Fibroblast of skin of scalp (primary cell): ENCODE data around the gene AP1M2.
"Not testable (repeated sequence)": the region's sequence is repeated elsewhere in the genome, so short reads cannot be mapped to it uniquely, and the experiment has no call there.

Source experiments
- DNase-seq: peaks from one replicate; pipeline ENCODE4 v3.0.0-alpha.2; 2013

Gene AP1M2

DNA sequence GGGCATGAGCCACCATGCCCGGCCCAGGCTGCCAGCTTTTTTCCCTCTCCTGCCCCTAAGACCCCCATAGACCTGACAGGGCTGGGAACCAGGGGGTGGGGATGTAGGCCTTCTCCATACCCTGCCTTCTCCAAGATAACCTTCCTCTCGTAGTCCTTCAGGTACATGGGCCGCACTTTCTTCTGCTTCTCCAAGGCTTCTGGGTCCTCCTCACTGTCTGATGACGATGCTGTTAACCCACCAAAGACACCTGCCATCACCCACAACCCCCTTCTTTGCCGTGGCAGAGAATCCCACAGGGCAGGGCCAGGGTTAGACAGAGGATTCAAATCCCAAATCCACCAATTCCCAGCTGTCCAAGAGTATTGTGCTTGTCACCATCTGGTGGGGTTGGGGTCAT lies 24.5 kb downstream of the AP1M2 start:
- DNase-seq = no peak

DNA sequence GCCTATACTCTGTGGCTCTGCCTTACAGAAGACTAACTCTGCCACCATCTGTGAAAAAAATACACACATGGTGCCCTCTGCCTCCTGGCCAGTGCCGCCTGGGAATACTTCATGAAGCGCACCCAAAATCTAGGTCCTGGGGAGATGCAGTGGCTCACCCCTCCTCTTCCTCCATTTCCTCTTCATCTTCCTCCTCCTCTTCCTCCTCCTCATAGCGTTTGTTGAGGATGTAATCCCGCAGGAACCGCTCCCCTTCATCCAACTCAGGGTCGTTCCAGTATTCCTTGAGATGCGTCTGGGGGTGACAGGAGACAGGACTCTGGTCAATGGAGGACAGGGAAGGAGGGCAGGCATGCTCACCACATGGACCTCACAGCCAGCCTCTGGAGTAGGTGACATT lies 27.0 kb downstream of the AP1M2 start:
- no peak for DNase-seq

DNA sequence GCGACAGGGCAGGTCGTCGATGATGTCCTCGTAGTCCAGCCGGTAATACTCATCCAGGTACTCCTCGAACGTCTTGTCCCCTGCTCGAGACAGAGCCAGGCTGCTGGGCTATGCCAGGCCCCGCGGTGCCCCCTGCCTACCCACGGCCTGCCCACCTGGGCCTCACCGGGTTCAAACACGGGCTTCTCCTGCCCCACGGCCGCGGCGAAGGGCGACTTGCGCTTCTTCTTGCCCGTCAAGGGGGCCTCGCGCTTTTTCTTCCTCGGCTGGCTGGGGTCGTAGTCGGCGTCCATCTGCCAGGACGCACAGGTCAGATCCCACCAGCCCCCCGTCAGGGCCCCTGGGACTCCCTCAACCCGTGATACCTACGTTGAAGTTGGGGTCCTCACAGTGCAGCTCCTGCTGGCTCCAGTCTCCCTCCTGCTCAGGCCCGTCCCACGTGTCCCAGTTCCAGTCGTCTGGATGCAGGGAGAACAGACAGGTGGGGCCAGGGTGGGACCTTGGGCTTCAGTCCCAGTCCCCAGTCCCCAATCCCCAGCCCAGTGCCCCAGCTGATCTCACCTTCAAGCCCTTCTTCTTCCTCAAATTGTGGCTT lies 29.4 kb downstream of the AP1M2 start:
- no peak for DNase-seq

DNA sequence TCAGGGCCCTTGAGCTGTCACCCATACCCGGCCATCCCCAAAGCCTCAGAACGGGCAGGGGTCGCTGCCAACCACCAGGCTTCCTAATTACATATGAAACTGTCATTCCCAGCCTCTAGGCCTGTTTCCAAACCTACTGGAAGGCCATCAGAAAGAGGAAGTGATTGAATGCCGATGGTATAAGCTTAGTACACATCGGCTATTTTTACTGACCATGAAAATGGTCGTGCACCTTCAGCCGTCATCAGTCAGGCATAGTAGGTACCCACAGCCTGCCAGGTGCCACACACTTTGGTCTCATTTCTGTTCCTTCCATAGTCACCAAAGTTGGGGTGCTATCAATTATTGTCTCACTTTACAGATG lies 31.5 kb downstream of the AP1M2 start:
- no peak for DNase-seq

DNA sequence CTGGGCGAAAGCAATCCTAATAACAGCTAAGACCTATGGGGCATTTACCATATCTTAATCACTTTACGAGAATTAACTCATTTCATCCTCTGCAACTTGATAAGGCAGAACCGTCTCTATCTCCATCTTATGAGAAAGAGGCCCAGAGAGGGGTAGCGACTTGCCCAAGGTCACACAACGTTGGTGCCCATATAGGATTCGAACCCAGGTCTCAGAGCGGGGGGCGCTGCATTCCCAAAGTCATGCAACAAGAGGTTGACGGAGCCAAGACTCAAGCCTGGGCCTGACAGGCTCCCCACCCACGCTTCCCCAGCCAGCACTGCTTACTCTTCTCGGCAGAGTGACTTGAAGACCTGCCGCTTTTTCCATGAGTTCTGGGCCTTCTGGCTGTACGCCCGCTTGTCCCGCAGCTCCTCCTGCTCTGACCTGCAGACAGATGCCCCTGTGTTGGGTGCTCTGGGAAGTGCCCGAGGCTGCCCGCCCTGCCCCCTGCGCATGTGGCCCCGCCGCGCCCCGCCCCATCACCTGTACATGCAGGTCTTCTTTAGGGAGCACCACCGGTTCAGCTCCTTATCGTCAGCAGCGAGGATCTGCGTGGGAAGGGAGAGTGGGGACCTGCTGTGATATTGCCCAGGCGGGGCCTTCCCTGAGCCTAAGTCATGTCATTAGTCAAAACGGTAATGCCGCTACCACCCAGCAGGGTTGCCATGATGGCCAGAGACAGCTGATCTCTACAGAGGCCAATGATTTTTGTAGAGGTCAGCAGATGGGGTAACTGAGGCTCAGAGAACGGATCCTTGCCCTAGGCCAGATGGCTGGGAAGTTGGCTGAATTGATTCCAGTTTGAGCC lies 32.1 kb downstream of the AP1M2 start:
- no peak for DNase-seq

DNA sequence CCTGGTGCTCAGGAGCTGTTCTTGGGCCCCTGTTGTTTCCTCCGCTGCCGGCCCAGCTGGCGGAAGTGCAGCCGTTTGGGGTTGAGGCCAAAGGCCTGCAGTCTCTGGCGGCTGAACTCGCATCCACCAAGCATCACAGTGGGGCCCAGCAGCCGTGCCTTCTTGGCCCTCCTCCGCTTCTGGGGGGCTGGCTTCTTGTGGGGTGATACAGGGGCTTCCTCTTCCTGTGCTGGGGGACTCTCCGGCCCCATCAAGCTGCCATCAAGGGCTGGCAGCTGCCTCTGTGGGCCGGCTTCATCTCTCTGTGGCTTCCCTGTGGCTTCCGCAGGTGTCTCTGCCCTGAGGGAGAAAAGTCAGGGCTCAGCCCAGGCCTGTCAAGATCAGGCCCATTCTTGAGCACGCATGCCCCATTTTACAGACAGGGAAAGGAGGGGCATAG lies 33.1 kb downstream of the AP1M2 start:
- DNase-seq = no peak

DNA sequence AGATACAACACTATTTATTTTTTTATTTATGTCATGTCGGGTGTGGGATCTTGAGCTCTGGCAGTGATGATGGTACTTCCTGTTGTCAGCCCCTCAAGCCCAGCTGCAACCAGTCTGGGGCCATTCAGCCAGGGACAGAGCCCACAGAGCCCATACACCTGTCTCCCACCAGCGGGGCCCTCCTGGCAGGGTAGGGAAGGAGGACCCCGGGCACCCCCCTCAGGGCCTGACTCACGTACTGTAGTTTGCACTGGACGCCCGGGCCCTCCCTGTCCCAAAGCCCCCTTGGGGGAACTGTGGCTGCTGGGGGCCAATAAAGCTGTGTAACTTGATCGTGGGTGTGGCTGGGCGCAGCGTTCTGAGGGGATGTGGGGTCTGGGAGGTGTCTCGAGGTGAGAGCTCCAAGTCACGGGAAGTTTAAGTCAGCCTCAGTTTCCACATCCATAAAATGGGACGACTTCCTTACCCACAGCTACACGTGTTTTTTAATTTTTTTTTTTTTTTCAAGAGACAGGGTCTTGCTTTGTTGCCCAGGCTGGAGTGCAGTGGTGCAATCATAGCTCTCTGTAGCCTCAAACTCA lies 33.9 kb downstream of the AP1M2 start:
- DNase-seq = no peak

DNA sequence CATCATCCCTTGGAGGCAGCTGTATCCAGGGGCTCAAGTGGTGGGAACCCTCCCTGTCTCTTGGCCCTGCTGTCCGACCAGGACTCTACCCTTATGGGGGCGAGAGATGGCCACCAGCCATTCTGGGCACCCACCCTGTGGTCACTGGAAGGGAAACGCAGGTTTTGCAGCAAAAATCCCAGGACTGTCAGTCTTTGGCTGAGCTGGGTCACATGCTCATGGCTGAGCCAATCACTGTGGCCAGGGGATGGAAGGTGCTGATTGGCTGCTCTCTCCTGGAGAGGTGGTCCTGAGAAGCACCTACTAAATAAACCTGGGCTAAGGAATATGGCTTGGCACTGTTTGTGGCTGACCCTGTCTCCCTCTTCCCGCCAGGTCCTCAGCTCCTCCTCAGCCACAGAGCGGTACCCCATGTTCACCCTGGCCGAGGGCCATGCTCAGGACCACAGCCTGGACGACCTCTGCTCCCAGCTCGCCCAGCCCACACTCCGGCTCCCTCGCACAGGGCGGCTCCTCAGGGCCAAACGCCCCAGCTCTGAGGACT lies 34.5 kb downstream of the AP1M2 start:
- no peak for DNase-seq

DNA sequence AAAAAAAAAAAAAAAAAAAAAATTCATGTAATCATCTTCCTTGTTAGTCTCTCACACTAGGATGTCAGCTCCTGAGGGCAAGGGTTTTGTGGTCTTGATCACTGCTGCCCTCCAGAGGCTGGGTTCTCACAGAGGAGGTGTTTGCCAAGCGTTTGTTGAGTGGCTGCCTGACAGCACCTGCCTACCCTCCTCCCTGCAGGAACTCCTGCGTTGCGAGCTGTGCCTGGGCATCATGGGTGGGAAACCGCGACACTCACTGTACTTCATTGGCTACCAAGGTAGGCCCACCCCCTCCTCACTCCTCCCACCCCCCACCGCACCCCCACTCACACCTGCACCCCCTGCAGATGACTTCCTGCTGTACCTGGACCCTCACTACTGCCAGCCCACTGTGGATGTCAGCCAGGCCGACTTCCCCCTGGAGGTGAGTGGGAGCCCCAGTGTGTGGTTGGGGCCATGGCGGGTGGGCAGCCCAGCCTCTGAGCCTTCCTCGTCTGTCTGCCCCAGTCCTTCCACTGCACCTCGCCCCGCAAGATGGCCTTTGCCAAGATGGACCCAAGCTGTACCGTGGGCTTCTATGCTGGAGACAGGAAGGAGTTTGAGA lies 35.3 kb downstream of the AP1M2 start:
- DNase-seq = peak; percentile 35

DNA sequence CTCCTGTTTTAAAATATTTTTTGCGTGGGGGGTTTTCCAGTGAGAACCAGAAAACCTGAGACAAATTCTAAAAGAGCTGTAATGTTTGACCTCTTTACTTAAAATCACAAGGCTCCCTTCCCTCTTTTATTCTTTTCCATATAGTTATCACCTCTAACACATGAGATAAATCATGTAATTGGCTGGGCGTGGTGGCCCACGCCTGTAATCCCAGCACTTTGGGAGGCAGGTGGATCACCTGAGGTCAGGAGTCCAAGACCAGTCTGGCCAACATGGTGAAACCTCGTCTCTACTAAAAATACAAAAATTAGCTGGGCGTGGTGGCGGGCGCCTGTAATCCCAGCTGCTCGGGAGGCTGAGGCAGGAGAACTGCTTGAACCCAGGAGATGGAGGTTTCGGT lies 36.1 kb downstream of the AP1M2 start:
- DNase-seq = not testable (repeated sequence)

DNA sequence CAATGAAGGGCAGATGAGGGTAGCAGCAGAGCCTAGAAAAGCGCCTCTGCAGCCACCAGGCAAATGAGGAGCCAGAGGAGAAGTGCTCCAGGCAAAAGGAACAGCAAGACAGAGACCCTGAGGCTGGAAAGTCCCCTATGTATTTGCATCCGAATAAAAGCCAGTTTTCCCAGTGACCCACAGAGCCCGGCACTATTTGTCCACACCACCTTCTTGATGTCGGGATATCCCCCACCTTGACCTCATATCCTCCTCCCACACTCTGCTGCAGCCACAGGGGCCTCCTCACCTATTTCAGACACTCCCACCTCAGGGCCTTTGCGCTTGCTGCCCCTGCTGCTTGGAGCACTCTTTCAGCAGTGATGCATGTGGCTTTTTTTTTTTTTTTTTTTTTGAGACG lies 36.8 kb downstream of the AP1M2 start:
- DNase-seq = no peak

DNA sequence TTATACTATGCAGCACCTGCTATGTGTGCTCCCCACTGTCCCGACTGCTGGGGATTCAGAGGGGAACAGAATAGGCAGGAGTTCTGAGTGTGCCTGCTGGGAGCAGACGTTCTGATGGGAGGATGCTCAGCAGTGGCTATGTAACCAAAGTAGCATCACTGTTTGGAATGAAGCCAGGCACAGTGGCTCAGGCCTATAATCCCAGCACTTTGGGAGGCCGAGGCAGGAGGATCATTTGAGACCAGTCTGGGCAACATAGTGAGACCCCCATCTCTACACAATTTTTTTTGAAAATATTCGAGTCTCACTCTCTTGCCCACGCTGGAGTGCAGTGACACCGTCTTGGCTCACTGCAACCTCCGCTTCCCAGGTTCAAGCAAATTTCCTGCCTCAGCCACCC lies 37.4 kb downstream of the AP1M2 start:
- DNase-seq = no peak

DNA sequence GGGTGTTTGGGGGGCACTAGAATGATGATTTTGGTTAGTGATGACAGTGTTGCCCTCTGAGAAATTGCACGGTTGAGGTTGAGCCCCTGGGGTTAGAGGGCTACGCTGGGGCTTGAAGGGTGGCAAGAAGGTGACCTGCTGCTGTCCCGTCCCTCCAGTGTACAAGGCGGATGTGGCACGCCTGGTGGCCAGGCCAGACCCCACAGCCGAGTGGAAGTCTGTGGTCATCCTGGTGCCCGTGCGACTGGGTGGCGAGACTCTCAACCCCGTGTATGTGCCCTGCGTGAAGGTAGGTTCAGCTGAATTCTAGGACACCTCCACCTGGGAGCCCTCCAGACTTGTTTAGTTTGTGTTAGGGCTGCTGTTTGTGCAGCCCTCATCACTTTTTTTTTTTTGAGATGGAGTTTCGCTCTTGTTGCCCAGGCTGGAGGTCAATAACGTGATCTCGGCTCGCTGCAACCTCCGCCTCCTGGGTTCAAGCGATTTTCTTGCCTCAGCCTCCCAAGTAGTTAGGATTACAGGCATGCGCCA lies 38.3 kb downstream of the AP1M2 start:
- DNase-seq = no peak

DNA sequence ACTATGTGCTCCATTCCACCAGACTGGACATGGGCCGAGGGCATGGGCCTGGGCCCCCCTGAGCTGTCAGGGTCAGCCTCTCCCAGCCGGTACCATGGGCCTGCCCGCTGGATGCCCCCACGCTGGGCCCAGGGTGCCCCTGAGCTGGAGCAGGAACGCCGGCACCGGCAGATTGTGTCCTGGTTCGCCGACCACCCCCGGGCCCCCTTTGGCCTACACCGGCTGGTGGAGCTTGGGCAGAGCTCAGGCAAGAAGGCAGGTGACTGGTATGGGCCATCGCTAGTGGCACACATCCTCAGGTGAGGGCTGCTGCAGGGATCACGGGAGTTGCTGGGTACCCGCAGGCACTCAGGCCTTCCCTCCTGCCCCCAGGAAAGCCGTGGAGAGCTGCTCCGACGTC lies 40.3 kb downstream of the AP1M2 start:
- no peak for DNase-seq

DNA sequence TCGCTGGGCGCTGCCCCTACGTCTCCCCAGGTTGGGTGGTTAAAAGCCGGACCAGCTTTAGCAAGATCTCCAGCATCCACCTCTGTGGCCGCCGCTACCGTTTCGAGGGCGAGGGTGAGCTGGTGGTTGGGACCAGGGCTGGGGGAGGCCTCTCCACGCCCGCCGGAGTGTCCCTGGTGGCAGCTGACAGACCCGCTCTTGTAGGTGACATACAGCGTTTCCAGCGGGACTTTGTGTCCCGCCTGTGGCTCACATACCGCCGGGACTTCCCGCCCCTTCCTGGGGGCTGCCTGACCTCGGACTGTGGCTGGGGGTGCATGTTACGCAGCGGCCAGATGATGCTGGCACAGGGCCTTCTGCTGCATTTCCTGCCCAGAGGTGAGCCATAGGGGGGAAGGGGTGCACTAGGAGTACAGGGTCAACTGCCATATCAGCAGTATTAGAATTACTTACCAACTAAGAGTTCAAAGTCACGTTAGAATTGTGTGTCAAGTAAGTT lies 42.3 kb downstream of the AP1M2 start:
- DNase-seq = no peak

DNA sequence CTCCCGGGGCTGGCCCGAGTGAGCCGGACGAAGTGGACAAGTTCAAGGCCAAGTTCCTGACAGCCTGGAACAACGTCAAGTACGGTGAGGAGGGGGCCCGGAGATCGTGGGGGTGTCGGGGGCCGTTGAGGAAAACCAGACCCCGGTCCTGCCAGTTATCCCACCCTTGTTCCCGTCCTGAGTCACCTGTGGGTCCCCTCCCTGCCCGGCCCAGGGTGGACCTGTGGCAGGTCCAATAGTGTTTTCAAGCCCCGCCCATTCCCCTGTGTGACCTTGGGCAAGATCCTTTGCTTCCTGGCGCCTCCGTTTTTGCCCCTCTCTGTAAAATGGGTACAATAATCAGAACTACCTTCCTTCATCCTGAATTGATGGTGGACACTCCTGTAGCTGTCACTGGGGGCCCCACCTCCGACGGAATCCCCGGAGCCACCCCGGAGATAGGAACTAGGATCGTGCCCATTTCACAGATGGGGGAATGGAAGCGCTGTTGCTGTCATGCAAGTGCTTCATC lies 42.8 kb downstream of the AP1M2 start:
- DNase-seq = no peak

DNA sequence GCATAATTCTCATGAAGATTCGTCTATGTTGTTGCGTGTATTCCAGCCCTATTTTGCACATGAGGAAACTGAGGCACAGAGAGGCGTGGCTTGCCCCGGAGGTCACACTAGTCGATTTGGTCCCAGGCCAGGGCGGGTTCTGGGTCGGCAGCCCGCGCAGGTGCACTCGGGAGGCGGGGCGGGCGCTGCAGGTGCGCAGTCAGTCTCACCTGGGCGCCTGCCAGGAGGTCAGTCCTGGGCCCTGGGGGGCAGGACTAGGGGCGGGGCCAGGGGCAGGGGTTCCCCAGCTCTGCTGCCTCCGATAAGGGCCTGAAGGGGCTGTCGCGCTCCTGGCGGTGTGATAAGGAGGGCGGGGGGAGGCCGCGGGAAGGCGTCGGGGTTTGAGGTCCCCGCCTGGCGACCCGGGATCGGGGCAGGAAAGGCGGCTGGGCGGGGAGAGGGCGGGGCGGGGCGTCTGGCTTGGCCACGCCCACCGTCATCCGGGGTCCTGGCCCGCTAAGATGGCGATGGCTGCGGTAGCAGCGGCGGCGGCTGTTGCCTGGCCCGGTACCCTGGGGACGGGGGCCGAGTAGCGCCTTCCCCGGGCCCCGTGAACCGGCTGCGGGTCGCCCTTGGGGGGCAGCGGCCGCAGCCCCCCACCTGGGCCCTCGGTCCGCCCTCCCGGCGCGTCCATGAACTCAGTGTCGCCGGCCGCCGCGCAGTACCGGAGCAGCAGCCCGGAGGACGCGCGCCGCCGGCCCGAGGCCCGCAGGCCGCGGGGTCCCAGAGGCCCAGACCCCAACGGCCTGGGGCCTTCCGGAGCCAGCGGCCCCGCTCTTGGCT lies 43.5 kb downstream of the AP1M2 start, which contains the start of gene ATG4D:
TSS of gene ATG4D (plus strand) at position 485 of the 822 bp plus-strand sequence. CDS start at position 672, 187 bp downstream.
- peak; percentile 72 for DNase-seq

DNA sequence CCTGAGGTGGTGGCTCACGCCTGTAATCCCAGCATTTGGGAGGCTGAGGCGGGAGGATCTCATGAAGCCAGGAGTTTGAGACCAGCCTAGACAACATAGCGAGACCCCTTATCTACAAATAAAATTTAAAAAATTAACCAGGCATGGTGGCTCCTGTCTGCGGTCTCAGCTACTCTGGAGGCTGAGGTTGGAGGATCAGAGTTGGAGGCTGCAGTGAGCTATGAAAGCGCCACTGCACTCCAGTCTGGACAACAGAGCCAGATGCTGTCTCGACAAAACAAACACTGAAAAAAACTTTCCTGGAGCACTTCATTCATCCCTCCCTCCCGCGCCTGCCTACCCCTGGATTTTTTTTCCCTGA lies 44.1 kb downstream of the AP1M2 start:
- DNase-seq = no peak

DNA sequence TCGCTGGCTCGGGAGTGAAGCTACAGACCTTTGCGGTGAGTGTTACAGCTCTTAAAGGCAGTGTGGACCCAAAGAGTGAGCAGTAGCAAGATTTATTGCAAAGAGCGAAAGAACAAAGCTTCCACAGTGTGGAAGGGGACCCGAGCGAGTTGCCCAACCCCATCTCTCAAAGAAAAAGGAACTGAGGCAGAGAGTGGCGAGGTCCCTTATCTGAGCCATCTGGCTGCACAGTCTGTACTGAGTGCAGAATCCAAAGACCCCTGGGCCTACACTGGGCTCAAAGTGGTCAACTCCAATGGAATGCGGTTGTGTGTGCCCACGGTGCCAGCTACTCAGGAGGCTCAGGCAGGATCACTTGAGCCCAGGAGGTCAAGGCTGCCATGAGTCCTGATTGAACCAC lies 48.1 kb downstream of the AP1M2 start:
- not testable (repeated sequence) for DNase-seq

DNA sequence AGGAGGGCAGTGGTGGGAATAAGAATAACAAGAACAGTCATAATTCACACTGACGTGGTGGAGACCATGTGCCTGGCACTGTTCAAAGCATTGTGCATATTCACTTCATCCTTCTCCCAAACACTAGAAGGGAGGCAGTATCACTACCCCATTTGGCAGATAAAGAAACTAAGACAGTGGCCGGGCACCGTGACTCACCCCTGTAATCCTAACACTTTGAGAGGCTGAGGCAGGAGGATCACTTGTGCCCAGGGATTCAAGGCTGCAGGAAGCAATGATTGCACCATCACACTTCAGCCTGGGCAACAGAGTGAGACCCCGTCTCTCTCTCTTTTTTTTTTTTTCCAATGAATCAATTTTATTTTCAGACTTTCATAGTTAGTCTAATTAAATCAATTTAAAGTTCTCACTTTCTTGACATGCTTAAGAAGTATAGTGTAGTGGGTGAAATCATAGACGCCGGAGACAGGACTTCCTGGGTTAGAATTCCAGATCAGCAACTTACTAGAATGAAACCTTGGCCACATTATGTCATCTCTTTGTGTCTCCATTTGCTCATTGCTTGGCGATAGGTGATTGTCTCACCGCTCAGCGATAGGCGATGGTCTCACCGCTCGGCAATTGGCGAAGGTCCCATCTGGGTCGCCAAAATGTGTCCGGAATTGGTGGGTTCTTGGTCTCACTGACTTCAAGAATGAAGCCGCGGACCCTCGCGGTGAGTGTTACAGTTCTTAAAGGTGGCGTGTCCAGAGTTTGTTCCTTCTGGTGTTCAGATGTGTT lies 48.7 kb downstream of the AP1M2 start:
- no peak for DNase-seq

DNA sequence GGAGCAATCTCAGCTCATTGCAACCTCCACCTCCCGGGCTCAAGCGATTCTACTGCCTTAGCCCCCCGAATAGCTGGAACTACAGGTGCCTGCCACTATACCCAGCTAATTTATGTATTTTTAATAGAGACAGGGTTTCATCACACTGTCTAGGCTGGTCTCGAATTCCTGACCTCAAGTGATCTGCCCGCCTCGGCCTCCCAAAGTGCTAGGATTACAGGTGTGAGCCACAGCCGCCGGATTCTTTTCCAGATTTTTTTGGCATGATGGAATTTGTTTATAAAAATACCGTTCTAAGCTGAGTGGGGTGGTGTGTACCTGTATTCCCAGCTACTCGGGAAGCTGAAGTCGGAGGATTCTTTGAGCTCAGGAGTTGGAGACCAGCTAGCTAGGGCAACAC lies 49.4 kb downstream of the AP1M2 start:
- DNase-seq = no peak
